Fibroblast of lung (primary cell): ENCODE measurements around the gene PSMC3. TPM values are rescaled to one million over a fixed set of nuclear protein-coding genes. Genes with fewer than 3 reads are reported as not detected.

Experiments
- DNase-seq, 2 donors: peaks; one replicate each; pipeline versions ENCODE4 v3.0.0 to v3.0.0-alpha.2; 2010; ENCODE audit warnings: low read depth in 2 of 2
- H2AFZ ChIP-seq: 2 replicates; pipeline ENCODE4 v1.5.1; 2012; ENCODE audit warnings: low read length, control low read depth, inconsistent platforms
- H3K27ac ChIP-seq: 2 replicates; pipeline ENCODE4 v1.5.1; 2011; ENCODE audit warnings: low read length, control low read depth; ENCODE audit not compliant: insufficient read depth
- H3K27me3 ChIP-seq: 2 replicates; pipeline ENCODE4 v1.5.1; 2011; ENCODE audit warnings: mild to moderate bottlenecking, low read length; ENCODE audit not compliant: control insufficient read depth, insufficient read depth
- H3K36me3 ChIP-seq: 2 replicates; pipeline ENCODE4 v1.5.1; 2011; ENCODE audit warnings: low read length; ENCODE audit not compliant: control insufficient read depth, insufficient read depth
- H3K4me1 ChIP-seq: 2 replicates; pipeline ENCODE4 v1.5.1; 2011; ENCODE audit warnings: low read length; ENCODE audit not compliant: control insufficient read depth, insufficient read depth; ENCODE audit errors: extremely low read depth
- H3K4me2 ChIP-seq: 2 replicates; pipeline ENCODE4 v1.5.1; 2011; ENCODE audit warnings: low read length, control low read depth; ENCODE audit not compliant: insufficient read depth; ENCODE audit errors: extremely low read depth
- H3K4me3 ChIP-seq, 4 experiments: fragments of 200-600 bp in 1 of 4; sonication (generic) in 1 of 4; replicated peaks in 1 of 4; 2 replicates each; pipeline ENCODE4 v1.5.1; 2011 to 2016; ENCODE audit warnings: low read length in 4 of 4, low read depth in 3 of 4, mild to moderate bottlenecking in 3 of 4, control low read depth in 2 of 4, inconsistent platforms in 1 of 4, mixed read lengths in 1 of 4; ENCODE audit not compliant: insufficient read depth in 1 of 4; ENCODE audit errors: control extremely low read depth in 1 of 4
- H3K79me2 ChIP-seq: 2 replicates; pipeline ENCODE4 v1.5.1; 2012; ENCODE audit warnings: mild to moderate bottlenecking, low read length, inconsistent platforms; ENCODE audit not compliant: control insufficient read depth, insufficient read depth
- H3K9ac ChIP-seq: 2 replicates; pipeline ENCODE4 v1.5.1; 2011; ENCODE audit warnings: mild to moderate bottlenecking, low read length, control low read depth; ENCODE audit not compliant: insufficient read depth
- H3K9me3 ChIP-seq: 2 replicates; pipeline ENCODE4 v1.5.1; 2012; ENCODE audit warnings: low read depth, low read length; ENCODE audit not compliant: control insufficient read depth, insufficient read depth
- H4K20me1 ChIP-seq: 2 replicates; pipeline ENCODE4 v1.5.1; 2011; ENCODE audit warnings: low read length; ENCODE audit not compliant: control insufficient read depth, insufficient read depth; ENCODE audit errors: extremely low read depth
- CTCF ChIP-seq, 2 donors: IDR thresholded peaks in 1 of 2; conservative IDR thresholded peaks in 1 of 2; 1 replicate in 1 of 2; 2 replicates in 1 of 2; pipeline ENCODE4 v1.5.1; 2011 to 2012; ENCODE audit warnings: low read length in 2 of 2, control low read depth in 1 of 2, inconsistent platforms in 1 of 2, low read depth in 1 of 2, mild to moderate bottlenecking in 1 of 2
- EZH2 ChIP-seq: IDR thresholded peaks from 2 replicates; pipeline ENCODE4 v1.5.1; 2012; ENCODE audit warnings: low read length, control low read depth, mild to moderate bottlenecking; ENCODE audit errors: missing control alignments
- polyA plus RNA-seq, 2 donors: library from polyadenylated mRNA; depleted of rRNA in 1 of 2; stranded (reverse) in 1 of 2; unstranded in 1 of 2; fragments of >200 nt; gene quantifications; 2 replicates each; pipeline ENCODE4 v1.2.1, GENCODE V29; 2011 to 2012; ENCODE audit warnings: missing spikeins in 1 of 2
- total RNA-seq: library from RNA; depleted of rRNA; stranded (reverse); fragments of >200 nt; gene quantifications from 2 replicates; pipeline ENCODE4 v1.2.1, GENCODE V29; 2014

Gene PSMC3
- total and polyA plus RNA-seq, 2 donors (not counting 1 experiment from before 2014, with no cell fraction given): 107 to 294 TPM

- H2AFZ ChIP-seq: no peak overlapping the region
- H3K4me3 ChIP-seq: no peak overlapping the region
- H3K4me1 ChIP-seq: peaks cover 49% of the 10 kb centered on the region
- H3K27ac ChIP-seq: peak overlapping the region; percentile 81
- no peak for DNase-seq
- no peak overlapping the region for H3K9ac ChIP-seq
- H3K9me3 ChIP-seq: no peaks in the 10 kb centered on the region
- H3K79me2 ChIP-seq: peaks cover 32% of the 10 kb centered on the region
- H3K27me3 ChIP-seq: no peaks in the 10 kb centered on the region
- no peak overlapping the region for H3K4me2 ChIP-seq
- peaks cover 55% of the 10 kb centered on the region for H3K36me3 ChIP-seq
- no peaks in the 10 kb centered on the region for H4K20me1 ChIP-seq
- no peak for TF ChIP-seq EZH2
- TF ChIP-seq CTCF (conservative IDR thresholded peaks at IDR 0.05 in 1 of 2, IDR thresholded peaks at IDR 0.05 in 1 of 2; ENCODE audit: low read depth in 1 of 2, low read length in 2 of 2): no peak
Observed at GRCh38 chr11:47414685-47415070, 11.6 kb downstream of the PSMC3 start.

GRCh38 chr11:47413908-47414684, 12.1 kb downstream of the PSMC3 start:
- TF ChIP-seq CTCF (conservative IDR thresholded peaks at IDR 0.05 in 1 of 2, IDR thresholded peaks at IDR 0.05 in 1 of 2; ENCODE audit: low read depth in 1 of 2, low read length in 2 of 2) (no peak), EZH2 (no peak)
- peak overlapping the region; percentile 83 for H3K27ac ChIP-seq
- no peak overlapping the region for H3K4me3 ChIP-seq
- DNase-seq: peak; percentile 83 to 84
- H3K79me2 ChIP-seq: peaks cover 38% of the 10 kb centered on the region
- H3K36me3 ChIP-seq: peaks cover 52% of the 10 kb centered on the region
- H3K4me1 ChIP-seq: peaks cover 49% of the 10 kb centered on the region
- peak overlapping the region; percentile 40 for H3K9ac ChIP-seq
- H4K20me1 ChIP-seq: no peaks in the 10 kb centered on the region
- no peaks in the 10 kb centered on the region for H3K9me3 ChIP-seq
- H3K27me3 ChIP-seq: no peaks in the 10 kb centered on the region
- H2AFZ ChIP-seq: no peak overlapping the region
- H3K4me2 ChIP-seq: peak overlapping the region; percentile 7

GRCh38 chr11:47413351-47413750, 12.9 kb downstream of the PSMC3 start:
- DNase-seq: no peak
- peaks cover 43% of the 10 kb centered on the region for H3K79me2 ChIP-seq
- no peak overlapping the region for H3K4me2 ChIP-seq
- H3K36me3 ChIP-seq: peaks cover 45% of the 10 kb centered on the region
- no peaks in the 10 kb centered on the region for H3K27me3 ChIP-seq
- no peak overlapping the region for H3K9ac ChIP-seq
- H3K27ac ChIP-seq: peak overlapping the region; percentile 59
- TF ChIP-seq EZH2 (no peak), CTCF (conservative IDR thresholded peaks at IDR 0.05 in 1 of 2, IDR thresholded peaks at IDR 0.05 in 1 of 2; ENCODE audit: low read depth in 1 of 2, low read length in 2 of 2) (no peak)
- no peak overlapping the region for H2AFZ ChIP-seq
- no peaks in the 10 kb centered on the region for H4K20me1 ChIP-seq
- H3K9me3 ChIP-seq: no peaks in the 10 kb centered on the region
- no peak overlapping the region for H3K4me3 ChIP-seq
- peaks cover 49% of the 10 kb centered on the region for H3K4me1 ChIP-seq
